Urinary bladder (tissue), 4 donors: ENCODE results near the gene CCL3. TPM values are rescaled to one million over a fixed set of nuclear protein-coding genes. Genes with fewer than 3 reads are reported as not detected.
"Not testable (repeated sequence)": the region's sequence is repeated elsewhere in the genome, so short reads cannot be mapped to it uniquely, and the experiment has no call there.

Experiments
- DNase-seq: peaks from one replicate; pipeline ENCODE4 v3.0.0-alpha.2; 2015; ENCODE audit errors: extremely low spot score
- H3K27ac ChIP-seq: one replicate; pipeline ENCODE4 v1.5.1; 2013; ENCODE audit warnings: low read depth, mild to moderate bottlenecking, moderate library complexity
- H3K36me3 ChIP-seq: one replicate; pipeline ENCODE4 v1.6.1; 2013; ENCODE audit warnings: mild to moderate bottlenecking, moderate library complexity; ENCODE audit not compliant: insufficient read depth
- H3K4me1 ChIP-seq: one replicate; pipeline ENCODE4 v1.6.1; 2013; ENCODE audit warnings: mild to moderate bottlenecking, moderate library complexity; ENCODE audit not compliant: insufficient read depth
- H3K4me3 ChIP-seq: one replicate; pipeline ENCODE4 v1.5.1; 2013; ENCODE audit warnings: low read depth, low read length
- WGBS: extraction: QIAGEN DNeasy Blood & Tissue Kit; methylation state at CpG from one replicate; pipeline ENCODE4 v1.1.7; 2013; 5-methylcytosine and 5-hydroxymethylcytosine counted together
- polyA plus RNA-seq: library from polyadenylated mRNA; stranded (reverse); fragments of 200-250 nt; gene quantifications from one replicate; pipeline ENCODE4 v1.2.3, GENCODE V29; 2013
- total RNA-seq: library from RNA; depleted of rRNA; stranded (reverse); fragments of >200 nt; gene quantifications from one replicate; pipeline ENCODE4 v1.2.3, GENCODE V29; 2014
- donor health status: healthy with polysubstance abuse.
- donor health status: healthy.

The CCL3 gene
- total and polyA plus RNA-seq, 2 donors: 2.6 to 3.6 TPM

DNA sequence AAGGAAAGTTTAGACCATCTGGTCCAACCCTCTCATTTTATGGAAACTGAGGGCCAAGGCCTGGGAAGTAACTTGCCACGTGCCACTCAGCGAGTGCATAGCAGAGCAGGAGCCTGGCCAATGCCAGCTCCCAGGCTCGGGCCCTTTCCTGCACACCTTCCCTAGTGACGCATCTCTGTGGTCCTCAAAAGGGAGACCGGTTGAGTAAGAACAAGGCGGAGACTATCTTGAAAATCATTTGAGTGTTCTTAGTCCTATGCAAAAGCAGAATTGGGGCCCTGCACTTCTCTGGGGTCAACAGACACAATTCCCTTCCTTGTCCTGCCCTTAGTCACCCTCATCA lies 16.5 kb upstream of the CCL3 start:
- no peak overlapping the region for H3K4me3 ChIP-seq
- WGBS: 88% methylated on average over 6 of the region's 6 CpGs
- H3K36me3 ChIP-seq: no peaks in the 10 kb centered on the region
- no peaks in the 10 kb centered on the region for H3K4me1 ChIP-seq
- no peak overlapping the region for H3K27ac ChIP-seq
- no peak for DNase-seq

DNA sequence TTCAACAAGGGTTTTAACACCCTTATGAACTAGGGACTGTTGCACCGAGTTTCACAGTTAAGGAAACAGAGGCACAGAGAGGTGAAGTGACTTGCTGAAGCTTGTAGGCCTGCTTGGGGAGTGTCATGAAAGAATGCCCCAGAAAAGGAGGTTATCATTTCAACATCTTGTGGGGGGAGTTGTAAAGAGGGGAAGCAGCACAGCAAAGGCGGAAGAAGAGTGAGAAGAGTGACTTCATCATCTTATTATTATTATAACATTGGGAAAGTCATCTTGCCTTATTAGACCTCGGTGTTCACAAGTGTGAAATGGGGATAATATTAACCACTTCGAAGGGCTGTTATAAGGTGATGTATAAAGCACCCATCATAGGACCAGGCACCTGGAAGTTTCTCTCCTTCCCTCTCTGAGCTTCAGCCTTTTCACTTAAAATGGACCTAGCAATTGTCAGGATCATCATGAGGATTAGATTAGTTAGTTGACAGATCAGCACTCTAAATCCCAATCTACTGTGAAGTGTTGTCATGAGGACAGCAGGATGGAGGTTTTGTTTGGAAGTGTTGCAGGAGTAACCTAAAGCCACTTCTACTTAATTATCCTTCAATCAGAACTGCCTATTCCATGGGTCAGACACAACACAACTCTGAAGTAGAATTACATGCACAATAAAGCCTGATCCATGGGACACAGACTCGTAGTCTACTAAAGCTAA lies 16.0 kb upstream of the CCL3 start:
- WGBS: 79% methylated on average over 5 of the region's 5 CpGs
- DNase-seq: no peak
- Histone ChIP-seq H3K36me3 (no peaks in the 10 kb centered on the region), H3K4me3 (no peak overlapping the region), H3K4me1 (no peaks in the 10 kb centered on the region), H3K27ac (no peak overlapping the region)

DNA sequence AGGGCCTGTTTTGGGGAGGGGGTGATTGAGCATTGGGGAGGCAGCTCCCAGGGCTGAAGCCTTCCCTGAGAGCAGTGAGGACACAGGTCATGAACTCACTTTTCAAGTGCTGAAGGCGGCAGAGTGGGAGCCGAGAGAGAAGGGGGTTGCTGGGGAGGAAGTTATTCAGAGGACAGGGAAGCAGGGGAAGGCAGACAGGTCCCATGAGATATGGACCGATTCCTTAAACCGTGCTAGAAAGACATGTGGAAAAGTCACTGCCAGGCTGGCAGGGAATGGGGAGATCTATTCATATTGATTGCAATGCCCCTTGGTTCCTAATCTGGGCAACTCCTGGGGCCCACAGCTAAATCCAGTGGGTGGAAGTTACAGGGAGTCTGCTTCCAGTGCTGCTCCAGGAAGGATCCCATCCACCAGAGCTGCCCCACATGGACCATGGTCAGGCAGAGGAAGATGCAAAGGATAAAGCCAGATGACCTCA lies 14.8 kb upstream of the CCL3 start:
- no peak overlapping the region for H3K27ac ChIP-seq
- DNase-seq: no peak
- no peaks in the 10 kb centered on the region for H3K4me1 ChIP-seq
- WGBS: 45% methylated on average over 4 of the region's 4 CpGs
- no peaks in the 10 kb centered on the region for H3K36me3 ChIP-seq
- no peak overlapping the region for H3K4me3 ChIP-seq

DNA sequence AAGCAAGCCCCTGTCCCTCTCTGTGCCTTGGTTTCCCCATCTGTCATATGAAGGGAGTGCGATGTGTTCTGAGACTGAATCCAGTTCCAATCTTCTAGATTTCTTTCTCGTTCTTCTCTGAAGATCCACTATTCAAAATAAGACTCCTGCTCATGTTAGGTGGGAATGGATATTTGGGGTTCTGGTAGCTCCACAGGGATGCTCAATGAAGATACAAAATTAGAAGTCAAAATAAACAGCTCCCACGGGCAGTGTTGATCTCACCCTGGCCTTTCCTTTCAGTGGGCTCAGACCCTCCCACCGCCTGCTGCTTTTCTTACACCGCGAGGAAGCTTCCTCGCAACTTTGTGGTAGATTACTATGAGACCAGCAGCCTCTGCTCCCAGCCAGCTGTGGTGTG lies 14.3 kb upstream of the CCL3 start:
- H3K36me3 ChIP-seq, H3K4me1 ChIP-seq, H3K4me3 ChIP-seq, DNase-seq, H3K27ac ChIP-seq: not testable (repeated sequence)
- WGBS: 45% methylated on average over 6 of the region's 7 CpGs

DNA sequence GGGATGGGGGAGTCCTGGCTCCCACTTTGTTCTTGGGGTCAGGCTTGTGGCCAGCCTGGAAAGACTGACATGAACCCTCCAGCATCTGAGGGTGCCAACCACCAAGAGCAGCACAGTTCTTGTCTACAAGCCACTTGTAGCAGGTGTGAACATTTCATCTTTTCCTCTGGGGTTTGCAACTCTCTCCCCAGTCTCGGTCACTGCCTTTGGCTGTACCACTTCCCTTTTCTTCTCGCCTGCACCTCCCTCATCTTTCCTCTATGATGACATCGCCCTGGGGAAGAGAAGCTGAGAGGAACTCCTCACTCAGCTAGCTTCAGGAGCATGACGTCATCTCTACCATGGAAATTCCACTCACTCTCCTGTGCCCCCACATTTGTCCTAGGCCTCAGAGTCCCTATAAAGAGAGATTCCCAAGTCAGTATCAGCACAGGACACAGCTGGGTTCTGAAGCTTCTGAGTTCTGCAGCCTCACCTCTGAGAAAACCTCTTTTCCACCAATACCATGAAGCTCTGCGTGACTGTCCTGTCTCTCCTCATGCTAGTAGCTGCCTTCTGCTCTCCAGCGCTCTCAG lies 13.5 kb upstream of the CCL3 start, which contains the start of gene CCL4:
Gene CCL4, plus strand, starts transcription at position 427 of the 575 bp plus-strand sequence. Its CDS starts 79 bp downstream, at position 506.
- DNase-seq, H3K27ac ChIP-seq, H3K4me1 ChIP-seq, H3K36me3 ChIP-seq, H3K4me3 ChIP-seq: not testable (repeated sequence)
- 69% methylated on average over 6 of the region's 6 CpGs for WGBS

DNA sequence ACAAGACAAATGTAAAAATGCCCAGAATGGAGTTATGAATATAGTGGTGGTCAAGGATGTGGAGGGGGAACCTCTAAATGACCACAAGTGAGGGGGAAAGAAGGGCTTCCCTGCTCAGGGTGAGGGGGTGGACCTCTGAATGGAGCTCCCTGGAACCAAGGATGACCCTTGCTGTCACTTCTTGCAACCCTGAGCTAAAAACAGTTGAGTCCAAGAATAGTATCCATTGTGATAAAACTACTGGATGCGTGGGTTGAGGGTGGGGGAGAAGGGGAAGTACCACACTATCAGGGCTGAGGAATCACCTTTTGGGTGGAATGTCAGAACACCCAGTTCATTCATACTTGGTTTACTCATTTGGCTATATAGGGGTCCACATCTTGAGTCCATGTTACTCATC lies 9.1 kb upstream of the CCL3 start:
- not testable (repeated sequence) for H3K36me3 ChIP-seq
- 80% methylated on average over 1 of the region's 1 CpG for WGBS

DNA sequence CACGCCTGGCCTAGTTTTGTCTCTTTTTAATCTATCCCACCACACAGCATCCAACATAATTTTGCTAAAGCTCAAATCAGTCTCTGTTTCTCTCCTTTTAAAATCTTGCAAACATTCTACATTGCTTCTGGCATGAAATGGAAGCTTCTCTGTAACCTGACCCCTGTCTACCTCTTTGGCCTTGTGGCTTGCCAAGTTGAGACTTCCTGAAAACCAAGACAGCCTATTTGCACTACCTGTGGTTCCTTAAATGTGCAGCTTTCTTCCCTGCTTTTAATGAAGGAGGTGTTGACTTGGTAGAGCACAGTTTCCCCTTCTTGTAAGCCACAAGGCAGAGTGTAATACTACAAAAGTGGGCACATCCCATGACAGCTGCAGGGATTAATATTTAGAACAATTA lies 6.0 kb upstream of the CCL3 start:
- Histone ChIP-seq H3K27ac (no peak overlapping the region), H3K36me3 (no peaks in the 10 kb centered on the region), H3K4me1 (no peaks in the 10 kb centered on the region), H3K4me3 (no peak overlapping the region)
- no peak for DNase-seq
- WGBS: 75% methylated on average over 1 of the region's 1 CpG

More for the DNA sequence above, 9.1 kb upstream of the CCL3 start:
- not testable (repeated sequence) for DNase-seq, H3K27ac ChIP-seq, H3K4me3 ChIP-seq, H3K4me1 ChIP-seq

DNA sequence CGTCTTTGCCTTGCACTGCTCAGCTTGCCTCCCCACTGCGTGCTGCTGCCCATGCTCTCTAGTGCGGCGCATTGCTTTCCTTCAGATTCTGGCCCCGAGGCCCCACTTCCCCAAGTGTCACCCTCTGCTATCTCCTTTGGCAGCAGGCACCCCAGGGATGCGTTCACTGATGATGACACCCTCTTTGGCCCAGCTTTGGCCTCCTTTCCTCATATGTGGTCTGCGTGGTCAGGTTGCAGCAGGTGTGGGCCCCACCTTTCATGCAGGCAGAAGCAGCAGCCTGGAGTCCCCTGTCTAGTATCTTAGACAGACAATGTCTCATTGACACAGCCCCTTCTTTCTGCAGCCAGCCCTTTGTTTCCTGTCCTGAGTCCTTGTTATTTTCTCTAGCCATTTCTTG lies 4.8 kb upstream of the CCL3 start:
- 90% methylated on average over 7 of the region's 7 CpGs for WGBS
- no peak overlapping the region for H3K27ac ChIP-seq
- no peaks in the 10 kb centered on the region for H3K36me3 ChIP-seq
- no peaks in the 10 kb centered on the region for H3K4me1 ChIP-seq
- DNase-seq: no peak
- no peak overlapping the region for H3K4me3 ChIP-seq

DNA sequence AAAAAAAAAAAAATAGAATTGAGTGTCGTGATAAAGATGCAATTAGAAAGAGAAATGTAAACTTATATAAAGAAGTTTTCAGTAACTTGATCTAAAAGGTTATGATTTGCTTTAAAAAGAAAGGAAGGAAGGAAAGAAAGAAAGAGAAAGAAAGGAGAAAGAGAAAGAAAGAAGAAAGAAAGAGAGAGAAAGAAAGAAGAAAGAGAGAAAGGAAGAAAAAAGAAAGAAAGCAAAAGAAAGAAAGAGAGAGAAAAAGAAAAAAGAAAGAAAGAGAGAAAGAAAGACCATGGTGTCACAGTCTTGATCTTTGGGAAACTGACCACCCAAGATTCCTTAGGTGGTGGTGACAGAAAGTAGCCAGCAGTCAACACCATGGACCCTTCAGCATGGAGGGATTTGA lies 4.3 kb upstream of the CCL3 start:
- WGBS: 87% methylated on average over 1 of the region's 1 CpG
- no peak for DNase-seq
- H3K4me1 ChIP-seq: no peaks in the 10 kb centered on the region
- no peak overlapping the region for H3K27ac ChIP-seq
- no peak overlapping the region for H3K4me3 ChIP-seq
- H3K36me3 ChIP-seq: no peaks in the 10 kb centered on the region

DNA sequence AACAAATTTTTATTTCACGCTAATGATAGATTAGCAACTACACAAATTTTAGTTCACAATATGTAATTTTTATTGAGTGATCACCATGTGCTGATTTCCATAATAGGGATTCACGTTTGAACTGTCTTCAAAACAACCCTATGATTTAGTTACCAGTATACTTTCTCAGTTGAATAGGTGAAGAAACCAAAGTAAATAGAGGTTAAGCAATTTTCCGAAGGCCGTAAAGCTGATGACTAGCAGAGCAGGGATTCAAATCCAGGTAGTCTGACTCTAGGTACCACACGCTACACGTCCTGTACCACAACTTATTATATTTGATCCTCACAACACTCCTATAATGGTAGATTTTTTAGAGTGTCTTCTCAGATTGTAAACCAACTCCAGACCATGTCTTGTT lies 2.8 kb upstream of the CCL3 start:
- not testable (repeated sequence) for H3K36me3 ChIP-seq, H3K4me1 ChIP-seq, H3K27ac ChIP-seq, DNase-seq, H3K4me3 ChIP-seq
- WGBS: 80% methylated on average over 6 of the region's 6 CpGs

DNA sequence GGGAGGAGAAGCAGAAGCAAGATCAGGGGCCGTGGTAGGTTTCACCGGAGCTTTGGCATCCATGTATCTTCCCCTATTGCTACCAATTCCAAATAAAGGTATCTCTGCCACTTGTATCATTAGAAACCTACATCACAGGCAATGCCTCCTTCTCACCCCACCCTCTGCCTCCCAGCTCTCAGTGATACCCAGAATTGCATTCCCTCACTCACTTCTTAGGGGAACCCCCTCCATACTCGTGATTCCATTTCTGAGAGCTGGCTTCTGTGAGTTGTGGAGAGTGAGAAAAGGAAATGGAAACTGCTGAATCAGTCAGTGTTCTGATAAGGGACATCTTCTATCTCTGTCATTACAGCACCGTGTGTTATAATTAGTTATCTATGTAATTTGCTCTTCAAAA lies 2.3 kb upstream of the CCL3 start:
- Histone ChIP-seq H3K4me3 (no peak overlapping the region), H3K4me1 (no peaks in the 10 kb centered on the region), H3K36me3 (no peaks in the 10 kb centered on the region), H3K27ac (no peak overlapping the region)
- 70% methylated on average over 4 of the region's 4 CpGs for WGBS
- no peak for DNase-seq

DNA sequence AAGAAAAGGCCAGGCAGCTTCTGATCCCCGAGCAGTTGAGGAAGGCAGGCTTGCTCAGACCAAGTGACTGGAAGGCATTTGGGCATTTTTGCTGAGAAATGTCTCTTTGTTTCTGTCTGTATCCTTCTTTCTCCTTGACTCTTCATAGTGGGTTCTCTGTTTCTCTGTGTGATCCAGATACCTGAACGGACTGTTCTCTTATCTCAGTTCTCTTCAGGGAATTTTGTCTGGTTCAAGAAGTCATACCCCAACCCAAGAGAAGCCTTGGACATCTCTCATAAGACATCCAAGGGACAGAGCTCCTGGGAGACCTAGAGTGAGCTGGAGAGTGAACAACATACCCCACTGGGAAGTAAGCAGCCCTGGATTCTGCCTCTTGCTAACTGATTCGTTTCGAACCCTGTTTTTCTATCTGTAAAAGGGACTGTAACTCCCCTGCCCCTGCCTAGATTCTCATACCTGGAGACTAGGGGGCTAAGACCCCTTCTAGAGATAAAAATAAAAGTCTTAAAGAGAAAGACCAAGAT lies 541 bp downstream of the CCL3 start:
- H3K4me1 ChIP-seq: no peaks in the 10 kb centered on the region
- no peak overlapping the region for H3K4me3 ChIP-seq
- no peak for DNase-seq
- no peak overlapping the region for H3K27ac ChIP-seq
- WGBS: 74% methylated on average over 4 of the region's 4 CpGs
- no peaks in the 10 kb centered on the region for H3K36me3 ChIP-seq

DNA sequence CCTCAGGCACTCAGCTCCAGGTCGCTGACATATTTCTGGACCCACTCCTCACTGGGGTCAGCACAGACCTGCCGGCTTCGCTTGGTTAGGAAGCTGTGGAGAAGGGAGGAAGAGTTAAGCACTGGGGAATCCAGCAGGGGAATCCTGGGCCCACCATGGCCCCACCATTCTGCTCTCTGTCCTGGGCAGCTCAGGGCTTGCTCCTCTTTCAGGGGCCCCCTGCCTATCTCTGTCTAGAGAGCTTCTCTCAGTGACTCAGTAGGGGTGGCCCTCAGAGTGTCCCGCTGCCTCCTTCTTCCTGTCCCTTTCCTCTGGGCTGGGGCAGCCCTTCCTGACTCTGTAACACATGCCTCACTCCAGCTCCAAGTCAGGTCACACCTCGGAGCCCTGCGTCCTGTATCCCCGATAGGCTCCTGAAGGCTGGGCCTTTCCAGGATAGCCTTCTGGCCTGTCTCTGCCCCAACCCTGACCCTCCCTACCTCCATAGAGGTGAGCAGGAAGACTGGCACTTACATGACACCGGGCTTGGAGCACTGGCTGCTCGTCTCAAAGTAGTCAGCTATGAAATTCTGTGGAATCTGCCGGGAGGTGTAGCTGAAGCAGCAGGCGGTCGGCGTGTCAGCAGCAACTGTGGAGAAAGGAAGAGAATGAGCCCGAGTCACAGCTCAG lies 1.1 kb downstream of the CCL3 start:
- WGBS: 71% methylated on average over 14 of the region's 14 CpGs
- no peak for DNase-seq
- Histone ChIP-seq H3K4me1 (no peaks in the 10 kb centered on the region), H3K36me3 (no peaks in the 10 kb centered on the region), H3K27ac (no peak overlapping the region), H3K4me3 (no peak overlapping the region)
